G401 (cell line): Measurements from ENCODE around the gene CENPB. TPM values are rescaled to one million over a fixed set of nuclear protein-coding genes. Genes with fewer than 3 reads are reported as not detected.

Source experiments
- DNase-seq: peaks from one replicate; pipeline ENCODE4 v3.0.0-alpha.2; 2015; ENCODE audit warnings: low spot score
- in situ Hi-C: cut with HindIII; loops from 2 replicates; pipeline ENCODE4 v1.10.0; 2016; ENCODE audit warnings: low sequenced_read_pairs, mixed read lengths
- total RNA-seq: library from RNA; depleted of rRNA; stranded (reverse); fragments of >200 nt; shearing (Covaris generic); gene quantifications from 2 replicates; pipeline ENCODE4 v1.2.3, GENCODE V29; 2014

The CENPB gene
- total RNA-seq, 1 experiment from 2014 or later, result 46.8 TPM

DNA sequence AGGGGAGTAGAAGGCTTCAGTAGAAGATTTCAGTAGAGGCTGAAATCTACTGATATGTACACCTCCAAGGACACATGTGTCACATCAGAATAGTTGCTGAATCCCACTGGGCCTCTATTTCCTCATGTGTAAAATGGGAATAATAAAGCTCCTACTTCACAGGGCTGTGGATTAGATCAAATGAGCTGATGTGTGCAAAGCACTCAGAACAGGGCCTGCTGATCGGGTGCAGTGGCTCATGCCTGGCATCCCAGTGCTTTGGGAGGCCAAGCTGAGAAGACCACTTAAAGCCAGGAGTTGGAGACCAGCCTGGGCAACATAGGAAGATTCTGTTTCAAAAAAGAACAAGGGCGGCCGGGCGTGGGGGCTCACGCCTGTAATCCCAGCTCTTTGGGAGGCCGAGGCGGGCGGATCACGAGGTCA is 25.7 kb upstream of the CENPB start:
- DNase-seq, result no peak
- in situ Hi-C loops, result no loop called here

DNA sequence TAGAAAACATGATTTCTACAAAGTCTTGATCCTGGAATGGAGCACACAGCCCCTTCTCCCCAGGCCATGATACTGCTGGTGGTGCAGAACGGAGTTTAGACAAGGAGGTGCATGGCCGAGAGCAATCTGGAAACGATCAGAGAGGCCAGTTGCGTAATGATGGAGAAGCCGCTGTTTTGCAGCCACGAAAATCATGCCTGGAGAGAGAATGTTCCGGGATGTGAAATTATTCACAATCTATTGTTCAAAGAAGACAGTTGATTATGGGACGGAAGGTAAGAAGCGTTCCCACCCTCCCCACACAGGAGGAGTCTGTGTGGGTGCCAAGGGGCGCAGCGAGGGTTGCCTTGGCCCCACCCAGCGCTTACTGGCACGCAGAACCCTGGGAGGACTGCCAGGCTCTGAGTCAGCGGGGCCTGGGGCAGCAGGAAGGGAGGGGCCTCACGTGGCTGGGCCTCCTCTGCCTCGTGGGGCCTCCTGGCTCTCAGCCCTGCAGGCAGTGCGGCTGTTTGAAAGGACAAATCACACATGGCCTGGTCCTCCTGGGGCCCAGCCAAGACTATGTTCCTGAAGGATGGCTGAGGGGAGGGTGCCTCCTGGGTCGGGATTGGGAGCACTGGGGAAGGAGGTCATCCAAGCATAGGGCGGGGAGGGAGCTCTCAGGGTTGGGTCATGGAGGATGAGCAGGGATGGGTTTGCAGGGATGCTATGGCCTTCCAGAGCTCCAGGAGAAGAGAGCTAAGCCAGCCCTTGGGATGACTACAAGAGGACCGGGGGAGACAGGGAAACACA is 25.1 kb upstream of the CENPB start:
- peak; percentile 98 for DNase-seq
- in situ Hi-C loops, result no loop called here

DNA sequence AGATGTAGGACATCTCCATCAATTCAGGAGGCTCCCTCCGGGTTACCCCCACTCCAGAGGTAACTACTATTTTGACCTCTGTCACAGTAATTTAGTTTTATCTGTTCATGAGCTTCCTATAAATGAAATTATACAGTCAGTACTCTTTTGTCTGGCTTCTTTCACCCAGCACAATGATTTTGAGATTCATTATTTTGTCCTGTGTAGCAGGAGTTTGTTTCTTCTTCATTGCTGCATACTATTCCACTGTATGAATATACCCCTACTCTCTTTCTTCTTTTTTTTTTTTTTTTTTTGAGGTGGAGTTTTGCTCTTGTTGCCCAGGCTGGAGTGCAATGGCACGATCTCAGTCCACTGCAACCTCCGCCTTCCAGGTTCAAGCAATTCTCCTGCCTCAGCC is 22.0 kb upstream of the CENPB start:
- DNase-seq, result no peak
- in situ Hi-C loops, result no loop called here

DNA sequence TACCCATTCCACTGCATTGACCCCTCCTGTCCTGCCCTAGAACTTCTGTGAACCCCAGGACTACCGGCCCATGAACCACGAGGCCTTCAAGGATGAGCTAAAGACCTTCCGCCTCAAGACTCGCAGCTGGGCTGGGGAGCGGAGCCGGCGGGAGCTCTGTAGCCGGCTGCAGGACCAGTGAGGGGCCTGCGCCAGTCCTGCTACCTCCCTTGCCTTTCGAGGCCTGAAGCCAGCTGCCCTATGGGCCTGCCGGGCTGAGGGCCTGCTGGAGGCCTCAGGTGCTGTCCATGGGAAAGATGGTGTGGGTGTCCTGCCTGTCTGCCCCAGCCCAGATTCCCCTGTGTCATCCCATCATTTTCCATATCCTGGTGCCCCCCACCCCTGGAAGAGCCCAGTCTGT is 18.2 kb upstream of the CENPB start:
- no peak for DNase-seq
- in situ Hi-C loops, result no loop called here

DNA sequence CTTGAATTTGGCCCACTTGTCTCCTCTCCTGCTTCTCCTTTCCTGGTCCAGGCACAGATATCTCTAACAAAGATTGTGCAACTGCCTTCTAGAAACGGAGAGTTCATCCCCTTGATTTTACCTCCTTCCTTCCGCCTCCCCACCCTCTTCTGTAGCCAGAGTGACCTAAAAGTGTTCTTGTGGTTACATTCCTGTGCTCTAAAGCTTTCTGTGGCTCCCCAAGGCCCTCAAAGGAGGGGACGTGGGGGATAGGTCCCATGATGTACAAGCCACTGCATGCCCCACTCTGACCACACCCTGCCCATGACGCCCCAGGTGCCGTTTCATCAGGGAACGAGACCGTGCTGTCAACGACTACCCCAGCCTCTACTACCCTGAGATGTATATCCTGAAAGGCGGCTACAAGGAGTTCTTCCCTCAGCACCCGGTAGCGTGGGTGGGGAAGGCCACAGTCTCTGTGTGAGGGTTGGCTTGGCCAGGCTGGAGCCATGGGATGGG is 17.8 kb upstream of the CENPB start:
- no peak for DNase-seq
- in situ Hi-C loops, result no loop called here

DNA sequence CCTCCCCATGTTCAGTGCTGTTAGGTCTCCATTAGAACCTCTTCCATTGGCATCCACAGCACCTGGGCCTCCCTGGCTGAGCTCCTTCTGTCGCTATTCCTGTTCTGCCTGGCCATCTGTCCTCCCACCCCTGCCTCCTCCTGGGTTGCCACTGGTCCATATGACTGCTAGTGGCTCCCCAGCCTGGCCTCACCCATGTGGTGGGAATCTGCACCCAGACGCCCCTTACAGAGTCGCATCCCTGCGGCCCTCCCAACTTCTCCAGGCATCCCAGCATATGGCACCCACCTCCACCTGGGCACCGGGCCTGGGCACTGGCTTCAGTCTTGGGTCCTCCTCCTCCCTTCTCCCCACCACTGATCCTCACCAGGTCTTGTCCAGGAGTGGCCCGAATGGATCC is 17.3 kb upstream of the CENPB start:
- in situ Hi-C loops, result no loop called here
- peak; percentile 76 for DNase-seq

DNA sequence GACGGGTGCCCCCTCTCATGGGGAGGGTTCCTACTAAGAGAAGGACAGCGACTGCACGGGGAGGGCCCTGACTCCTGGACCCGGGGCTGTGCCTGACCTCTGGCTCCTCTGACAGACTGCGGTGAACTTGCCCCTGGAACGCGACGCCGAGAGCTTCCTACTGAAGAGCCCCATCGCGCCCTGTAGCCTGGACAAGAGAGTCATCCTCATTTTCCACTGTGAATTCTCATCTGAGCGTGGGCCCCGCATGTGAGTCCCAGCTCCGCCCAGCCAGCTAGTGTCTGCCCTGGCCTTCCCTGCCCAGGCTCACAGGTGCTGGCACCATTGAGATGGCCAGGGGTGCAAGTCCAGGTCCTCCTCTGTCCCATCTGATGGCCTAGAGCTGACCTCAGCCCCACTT is 16.7 kb upstream of the CENPB start:
- in situ Hi-C loops, result no loop called here
- DNase-seq, result no peak

DNA sequence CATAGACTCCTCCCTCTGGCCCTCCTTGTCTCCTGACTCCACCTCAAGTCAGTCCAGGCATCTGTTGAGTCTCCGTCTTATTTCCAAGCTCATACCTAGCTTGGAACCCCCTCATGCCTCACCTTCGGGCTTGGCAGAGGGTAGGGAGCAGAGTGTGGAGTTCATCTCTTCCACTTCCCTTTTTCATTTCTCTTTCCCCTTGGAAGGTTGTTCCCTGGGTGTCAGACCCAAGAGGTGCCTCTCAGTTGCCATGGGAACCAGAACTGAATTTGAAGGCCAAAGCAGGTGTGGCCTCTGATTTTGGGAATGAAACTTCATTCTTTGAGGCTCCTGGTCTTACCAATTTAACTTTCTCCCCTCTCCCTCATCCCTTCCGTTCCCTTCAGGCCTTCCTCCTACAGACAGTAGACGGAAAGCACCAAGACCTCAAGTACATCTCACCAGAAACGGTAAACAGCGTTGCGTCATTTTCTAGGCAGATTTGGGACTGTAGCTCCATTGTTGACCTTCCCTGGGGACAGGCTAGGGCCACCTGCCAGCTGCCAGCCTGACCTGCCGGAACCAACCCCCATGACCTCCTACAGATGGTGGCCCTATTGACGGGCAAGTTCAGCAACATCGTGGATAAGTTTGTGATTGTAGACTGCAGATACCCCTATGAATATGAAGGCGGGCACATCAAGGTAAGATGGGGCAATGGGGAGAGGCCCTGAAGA is 16.1 kb upstream of the CENPB start:
- in situ Hi-C loops, result no loop called here
- DNase-seq, result no peak

DNA sequence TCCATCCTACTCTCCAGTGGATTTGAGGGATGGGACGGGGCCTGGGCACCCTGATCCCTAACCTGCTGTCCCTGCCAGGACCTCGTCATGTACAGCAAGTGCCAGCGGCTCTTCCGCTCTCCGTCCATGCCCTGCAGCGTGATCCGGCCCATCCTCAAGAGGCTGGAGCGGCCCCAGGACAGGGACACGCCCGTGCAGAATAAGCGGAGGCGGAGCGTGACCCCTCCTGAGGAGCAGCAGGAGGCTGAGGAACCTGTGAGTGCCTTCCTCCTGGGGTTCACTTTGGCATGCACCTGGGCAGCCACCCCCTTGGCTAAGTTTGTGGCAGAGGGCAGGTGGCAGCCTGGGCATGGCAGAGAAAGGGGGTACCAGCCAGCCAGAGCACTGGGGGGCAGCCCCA is 15.3 kb upstream of the CENPB start:
- in situ Hi-C loops, result no loop called here
- DNase-seq, result no peak

DNA sequence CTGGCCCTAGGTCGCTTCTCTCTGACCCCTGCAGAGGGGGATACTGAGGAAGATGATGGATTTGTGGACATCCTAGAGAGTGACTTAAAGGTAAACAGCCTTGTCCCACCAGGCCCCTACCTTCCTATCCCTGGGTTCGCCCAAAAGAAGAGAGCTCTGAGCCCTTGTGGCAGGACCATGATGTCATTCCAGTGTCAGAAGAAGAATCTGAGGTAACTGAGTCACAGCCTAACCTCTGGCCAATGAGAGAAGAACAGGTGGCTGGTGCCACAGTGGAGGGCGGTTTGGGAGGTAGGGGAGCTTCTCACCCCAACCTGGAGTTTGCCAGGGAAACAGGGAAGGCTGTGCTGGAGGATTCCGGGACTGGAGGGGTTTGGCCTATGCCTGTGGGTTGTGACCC is 14.8 kb upstream of the CENPB start:
- in situ Hi-C loops, result no loop called here
- DNase-seq, result no peak

DNA sequence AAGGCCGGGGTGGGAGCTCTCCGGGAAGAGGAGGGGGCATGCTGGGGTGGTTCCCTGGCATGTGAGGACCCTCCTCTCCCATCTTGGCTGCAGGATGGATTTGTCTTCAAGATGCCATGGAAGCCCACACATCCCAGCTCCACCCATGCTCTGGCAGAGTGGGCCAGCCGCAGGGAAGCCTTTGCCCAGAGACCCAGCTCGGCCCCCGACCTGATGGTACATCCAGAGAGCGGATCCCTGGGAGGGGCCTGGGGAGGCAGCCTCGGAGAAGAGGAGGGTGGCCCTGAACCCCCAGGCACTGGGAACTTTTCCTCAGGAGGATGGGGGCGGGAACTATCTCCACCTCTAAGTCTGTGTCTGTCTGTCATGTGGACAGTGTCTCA is 14.3 kb upstream of the CENPB start:
- DNase-seq, result no peak
- in situ Hi-C loops, result no loop called here

DNA sequence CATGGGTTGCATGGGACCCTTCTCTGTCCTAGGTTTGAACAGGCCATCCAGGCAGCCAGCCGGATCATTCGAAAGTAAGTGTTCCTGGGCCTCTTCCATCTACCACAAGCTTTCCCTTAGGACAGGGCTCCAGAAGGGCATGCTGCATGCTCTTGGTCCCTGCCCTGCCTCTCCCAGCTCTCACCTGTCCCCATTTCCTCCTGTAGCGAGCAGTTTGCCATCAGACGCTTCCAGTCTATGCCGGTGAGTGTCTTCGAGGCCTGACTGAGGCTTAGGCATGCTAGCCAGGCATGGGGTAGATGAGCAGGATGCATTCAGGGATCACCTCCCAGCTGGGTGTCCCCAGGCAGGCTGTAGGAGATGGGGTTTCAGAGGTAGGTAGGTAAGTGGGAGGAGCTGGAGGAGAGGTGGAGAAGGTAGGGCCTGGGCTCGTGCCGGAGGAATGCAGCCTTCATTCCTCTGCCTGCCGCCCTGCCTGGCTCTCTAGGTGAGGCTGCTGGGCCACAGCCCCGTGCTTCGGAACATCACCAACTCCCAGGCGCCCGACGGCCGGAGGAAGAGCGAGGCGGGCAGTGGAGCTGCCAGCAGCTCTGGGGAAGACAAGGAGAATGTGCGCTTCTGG is 13.8 kb upstream of the CENPB start:
- in situ Hi-C loops, result no loop called here
- DNase-seq, result no peak

DNA sequence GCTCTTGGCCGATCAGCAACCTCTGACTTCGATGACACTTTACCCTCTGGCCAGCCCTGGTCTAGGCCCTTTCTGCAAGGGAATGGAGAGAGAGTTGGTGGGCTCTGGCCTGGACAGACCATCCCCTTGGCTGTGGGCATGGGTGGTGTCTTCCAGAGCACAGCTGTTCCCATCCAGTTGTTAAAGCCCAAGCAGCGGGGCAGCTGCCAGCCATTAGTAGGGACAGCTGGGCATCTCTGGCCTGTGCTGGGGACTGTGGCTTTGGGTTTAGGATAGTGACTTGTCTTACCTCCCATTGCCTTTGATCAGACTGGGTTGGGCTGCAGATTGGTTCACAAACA is 12.3 kb upstream of the CENPB start:
- in situ Hi-C loops, result no loop called here
- no peak for DNase-seq

DNA sequence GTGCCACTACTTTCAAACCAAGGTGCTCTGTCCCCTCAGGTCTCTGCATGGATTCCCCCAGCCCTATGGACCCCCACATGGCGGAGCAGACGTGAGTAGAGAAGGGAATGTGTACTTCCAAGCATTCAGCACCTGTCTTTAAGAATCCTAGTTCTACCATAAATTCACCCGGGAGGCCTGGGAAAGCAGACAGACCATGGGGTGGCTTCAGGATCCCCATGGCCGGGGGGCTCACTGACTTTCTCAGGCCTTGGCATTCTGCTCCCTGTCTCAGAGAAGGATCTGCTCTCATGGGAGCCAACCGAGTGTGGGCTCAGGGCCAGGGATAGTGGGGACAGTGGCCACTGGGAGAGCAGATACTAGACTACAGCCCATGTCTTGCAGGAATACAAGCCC is 11.8 kb upstream of the CENPB start:
- in situ Hi-C loops, result no loop called here
- no peak for DNase-seq

DNA sequence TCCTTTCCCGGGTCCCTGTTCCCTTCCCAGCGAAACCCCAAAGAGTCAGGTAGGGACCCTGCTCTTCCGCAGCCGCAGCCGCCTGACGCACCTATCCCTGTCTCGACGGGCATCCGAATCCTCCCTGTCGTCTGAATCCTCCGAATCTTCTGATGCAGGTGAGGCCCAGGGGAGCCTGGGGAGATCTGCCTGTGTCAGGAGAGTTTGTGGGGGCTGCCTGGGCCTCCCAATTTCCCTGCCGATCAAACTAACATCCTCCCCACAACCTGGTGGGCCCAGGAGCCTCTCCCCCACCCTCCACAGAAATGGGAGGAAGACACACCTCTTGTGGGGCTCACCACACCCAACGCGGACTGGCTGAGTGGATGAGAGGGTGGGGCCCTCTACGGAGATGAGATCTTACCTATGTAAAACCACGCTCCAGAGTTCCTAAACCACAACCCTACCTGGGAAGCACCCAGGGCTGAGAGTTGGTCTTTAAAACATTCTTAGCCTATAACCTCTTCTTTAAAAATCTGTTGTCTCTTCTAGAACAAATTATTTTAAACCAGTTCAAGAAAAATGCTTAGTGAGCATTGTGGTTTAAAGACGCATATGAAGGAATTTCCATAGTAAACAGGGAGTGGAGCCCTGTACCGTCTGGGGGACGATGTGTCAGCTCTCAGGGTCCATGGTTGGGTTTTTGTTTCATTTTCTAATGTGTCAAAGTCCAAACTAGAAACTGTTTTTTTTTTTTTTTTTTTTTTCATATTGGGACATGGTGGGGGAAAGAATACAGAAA is 11.2 kb upstream of the CENPB start:
- no peak for DNase-seq
- in situ Hi-C loops, result no loop called here

DNA sequence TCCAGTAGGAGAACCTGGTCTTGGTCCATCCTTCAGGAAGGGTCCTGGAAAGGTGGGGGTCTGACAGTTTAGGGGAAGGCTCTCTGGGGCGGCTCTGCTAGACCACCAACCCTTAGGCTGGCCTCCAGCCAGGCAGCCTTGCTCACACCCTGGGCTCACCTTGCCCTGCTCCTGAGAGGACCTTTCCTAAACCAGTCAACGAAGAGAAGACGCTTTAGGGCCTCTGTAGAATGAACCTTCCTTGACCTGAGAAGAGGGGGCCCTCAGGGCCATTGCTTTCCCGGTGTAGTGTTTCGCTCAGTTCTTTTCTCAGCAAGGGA is 10.6 kb upstream of the CENPB start:
- in situ Hi-C loops, result no loop called here
- DNase-seq, result no peak

DNA sequence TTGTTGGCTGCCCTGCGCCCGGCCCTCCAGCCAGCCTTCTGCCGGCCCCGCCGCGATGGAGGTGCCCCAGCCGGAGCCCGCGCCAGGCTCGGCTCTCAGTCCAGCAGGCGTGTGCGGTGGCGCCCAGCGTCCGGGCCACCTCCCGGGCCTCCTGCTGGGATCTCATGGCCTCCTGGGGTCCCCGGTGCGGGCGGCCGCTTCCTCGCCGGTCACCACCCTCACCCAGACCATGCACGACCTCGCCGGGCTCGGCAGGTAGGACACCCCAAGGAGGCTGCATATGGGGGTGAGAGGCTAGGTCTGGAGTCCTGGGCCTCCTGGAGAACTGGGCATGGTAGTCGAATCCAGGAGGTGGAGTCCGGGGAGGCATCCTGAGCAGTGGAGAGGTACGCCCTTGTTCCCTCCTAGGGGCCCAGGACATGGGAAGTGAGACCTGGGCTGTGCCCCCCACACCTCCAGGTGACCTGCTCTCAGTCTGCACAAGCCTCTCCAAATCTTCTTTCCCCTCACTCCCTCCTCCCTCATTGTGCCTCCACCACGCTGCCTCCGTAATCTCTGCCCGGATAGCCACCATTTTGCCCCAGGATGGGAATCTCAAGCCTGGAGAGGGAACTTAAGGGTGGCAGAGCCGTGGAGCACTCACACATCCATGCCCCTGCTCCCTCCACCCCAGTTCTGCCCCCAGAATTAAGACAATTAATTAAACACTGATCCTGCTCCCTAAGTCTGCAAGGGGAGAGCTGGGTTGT is 10.1 kb upstream of the CENPB start:
- DNase-seq, result no peak
- in situ Hi-C loops, result no loop called here

DNA sequence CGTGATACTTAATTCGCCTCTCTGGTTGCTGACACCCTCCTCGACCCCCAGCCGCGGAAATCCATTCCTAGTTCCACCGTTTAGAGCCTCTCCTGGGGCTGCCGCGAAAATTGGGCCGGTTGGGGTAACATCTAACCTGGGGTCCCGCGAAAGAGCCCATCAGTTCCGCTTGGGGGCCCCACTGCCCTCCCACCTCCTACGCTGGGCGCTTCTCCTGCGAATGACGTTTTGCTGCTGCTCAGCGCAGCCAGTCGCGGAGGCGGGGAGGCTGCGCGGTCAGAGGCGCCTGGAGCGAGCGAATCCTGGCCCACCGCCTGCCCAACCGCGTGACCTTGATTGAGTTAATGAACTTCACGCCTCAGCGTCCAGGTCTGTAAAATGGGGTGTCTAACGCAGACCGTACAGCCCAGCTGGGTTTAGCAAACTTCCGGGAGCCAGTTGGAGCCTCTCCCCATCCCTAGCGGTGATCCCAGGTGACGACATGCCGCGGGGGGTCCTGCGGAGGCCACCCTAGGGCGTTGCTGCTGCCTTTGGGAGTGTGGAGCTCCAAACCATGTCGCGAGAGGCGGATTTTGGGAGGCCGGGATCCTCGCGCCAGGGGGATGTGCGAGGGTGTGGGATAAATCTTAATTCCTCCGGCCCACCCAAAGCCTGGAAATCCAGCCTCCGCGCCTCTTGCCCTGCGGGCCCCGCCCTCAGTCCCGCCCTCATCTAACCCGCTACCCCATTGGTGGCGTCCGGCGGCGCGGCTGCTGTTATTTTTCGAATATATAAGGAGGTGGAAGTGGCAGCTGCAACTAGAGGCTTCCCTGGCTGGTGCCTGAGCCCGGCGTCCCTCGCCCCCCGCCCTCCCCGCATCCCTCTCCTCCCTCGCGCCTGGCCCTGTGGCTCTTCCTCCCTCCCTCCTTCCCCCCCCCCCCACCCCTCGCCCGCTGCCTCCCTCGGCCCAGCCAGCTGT is 9.2 kb upstream of the CENPB start, which contains the start of gene CDC25B:
CDC25B (plus strand) TSS at position 800 of the 958 bp plus-strand sequence. CDS start 222 bp downstream, outside the sequence.
- in situ Hi-C loops, result no loop called here
- peak; percentile 90 for DNase-seq
